SKM-1 (cell line): Measurements from ENCODE around the gene UBALD1.

Experiments
- DNase-seq: peaks from one replicate; lab custom pipeline; 2025; ENCODE audit not compliant: unreplicated experiment; lab: John Stamatoyannopoulos, UW

Gene UBALD1

GRCh38 chr16:4646773-4647643, 32.3 kb upstream of the UBALD1 start:
- DNase-seq, result no peak

GRCh38 chr16:4641895-4642294, 27.2 kb upstream of the UBALD1 start:
- DNase-seq, result no peak

- no peak for DNase-seq
Observed at GRCh38 chr16:4641306-4641687, 26.6 kb upstream of the UBALD1 start.

- no peak for DNase-seq
Observed at GRCh38 chr16:4640572-4641305, 26.1 kb upstream of the UBALD1 start.

GRCh38 chr16:4639899-4640509, 25.3 kb upstream of the UBALD1 start:
- DNase-seq, result no peak

- no peak for DNase-seq
Observed at GRCh38 chr16:4637501-4638166, 22.9 kb upstream of the UBALD1 start.

GRCh38 chr16:4636196-4636595, 21.5 kb upstream of the UBALD1 start:
- DNase-seq, result no peak

- DNase-seq, result no peak
Observed at GRCh38 chr16:4634768-4635167, 20.1 kb upstream of the UBALD1 start.

GRCh38 chr16:4633910-4634635, 19.4 kb upstream of the UBALD1 start:
- DNase-seq, result no peak

GRCh38 chr16:4631444-4631843, 16.8 kb upstream of the UBALD1 start:
- no peak for DNase-seq

GRCh38 chr16:4628283-4628682, 13.6 kb upstream of the UBALD1 start:
- DNase-seq, result no peak

GRCh38 chr16:4626396-4626795, 11.7 kb upstream of the UBALD1 start:
- DNase-seq, result no peak

GRCh38 chr16:4625560-4626159, 11.0 kb upstream of the UBALD1 start:
- DNase-seq, result no peak

GRCh38 chr16:4624827-4625559, 10.3 kb upstream of the UBALD1 start:
- DNase-seq, result peak; percentile 17

GRCh38 chr16:4624015-4624826, 9.5 kb upstream of the UBALD1 start, which contains the start of gene MGRN1:
MGRN1 (plus strand) TSS chr16:4624826; CDS start chr16:4624961, 135 bp downstream.
- peak; percentile 95 for DNase-seq

GRCh38 chr16:4623593-4623992, 8.9 kb upstream of the UBALD1 start:
- no peak for DNase-seq

- DNase-seq, result no peak
Observed at GRCh38 chr16:4618645-4619418, 4.1 kb upstream of the UBALD1 start.

- no peak for DNase-seq
Observed at GRCh38 chr16:4617880-4618279, 3.2 kb upstream of the UBALD1 start.
